ENCODE results near the gene ABCB9. TPM values are rescaled to one million over a fixed set of nuclear protein-coding genes. Genes with fewer than 3 reads are reported as not detected.
A peak's percentile ranks its signal among the peaks of the same experiment; 100 is the strongest.

The ABCB9 gene
- total RNA-seq, 1 experiment from 2014 or later: 6.7 TPM

DNA sequence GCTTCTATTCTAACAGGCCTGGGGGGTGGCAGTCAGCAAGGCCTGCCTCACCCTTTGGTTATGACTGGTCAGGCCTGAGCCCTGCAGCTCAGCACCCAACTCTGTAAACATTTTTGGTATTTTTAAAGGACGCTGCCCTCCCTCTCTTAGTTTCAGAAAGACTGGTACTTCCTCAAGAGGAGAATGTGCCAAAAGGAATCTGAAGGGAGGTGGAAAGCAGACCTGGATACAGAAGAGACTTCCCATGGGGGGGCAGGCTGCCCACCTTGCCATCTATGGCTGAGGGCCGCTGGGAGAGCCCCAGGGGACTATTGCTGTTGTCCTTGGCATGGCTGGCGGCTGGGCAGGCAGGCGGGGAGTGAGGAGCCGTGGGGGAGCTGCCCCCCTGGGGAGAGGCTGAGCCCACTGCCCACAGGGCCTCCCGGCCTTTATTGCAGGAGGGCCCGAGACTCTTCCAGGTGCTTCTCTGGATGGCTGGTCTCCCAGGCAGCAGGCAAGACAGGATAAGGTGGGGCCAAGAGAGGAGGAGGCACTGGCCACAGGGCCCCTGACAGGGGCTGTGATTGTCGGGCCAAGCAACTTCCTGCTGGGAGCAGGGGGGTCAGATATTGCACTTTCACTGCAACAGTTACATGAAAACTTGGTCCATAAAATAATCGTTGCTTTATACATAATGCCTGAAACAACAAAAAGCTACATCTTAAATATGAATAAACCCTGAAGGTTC, 17.7 kb upstream of the ABCB9 start:
- TF ChIP-seq, protein P1, sequence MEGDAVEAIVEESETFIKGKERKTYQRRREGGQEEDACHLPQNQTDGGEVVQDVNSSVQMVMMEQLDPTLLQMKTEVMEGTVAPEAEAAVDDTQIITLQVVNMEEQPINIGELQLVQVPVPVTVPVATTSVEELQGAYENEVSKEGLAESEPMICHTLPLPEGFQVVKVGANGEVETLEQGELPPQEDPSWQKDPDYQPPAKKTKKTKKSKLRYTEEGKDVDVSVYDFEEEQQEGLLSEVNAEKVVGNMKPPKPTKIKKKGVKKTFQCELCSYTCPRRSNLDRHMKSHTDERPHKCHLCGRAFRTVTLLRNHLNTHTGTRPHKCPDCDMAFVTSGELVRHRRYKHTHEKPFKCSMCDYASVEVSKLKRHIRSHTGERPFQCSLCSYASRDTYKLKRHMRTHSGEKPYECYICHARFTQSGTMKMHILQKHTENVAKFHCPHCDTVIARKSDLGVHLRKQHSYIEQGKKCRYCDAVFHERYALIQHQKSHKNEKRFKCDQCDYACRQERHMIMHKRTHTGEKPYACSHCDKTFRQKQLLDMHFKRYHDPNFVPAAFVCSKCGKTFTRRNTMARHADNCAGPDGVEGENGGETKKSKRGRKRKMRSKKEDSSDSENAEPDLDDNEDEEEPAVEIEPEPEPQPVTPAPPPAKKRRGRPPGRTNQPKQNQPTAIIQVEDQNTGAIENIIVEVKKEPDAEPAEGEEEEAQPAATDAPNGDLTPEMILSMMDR (IDR thresholded peaks at IDR 0.05; ENCODE audit: insufficient read depth in 1 of 2, low read depth in 1 of 2, low read length in 1 of 2, severe bottlenecking in 1 of 2, unreplicated experiment in 1 of 2): no peak
- intact Hi-C loops (cut with micrococcal nuclease; ENCODE audit: unreplicated experiment): loop anchor here (10.0 kb wide), 1 partner anchor 161 kb away; no protein-coding TSS in a partner anchor
- Mint-ChIP-seq H3K4me3 (ENCODE audit: unreplicated experiment) (no peak overlapping the region), H3K27ac (ENCODE audit: unreplicated experiment) (no peak overlapping the region), H3K27me3 (ENCODE audit: insufficient read depth, unreplicated experiment) (no peaks in the 10 kb centered on the region), H3K9me3 (ENCODE audit: unreplicated experiment) (no peaks in the 10 kb centered on the region), H3K36me3 (ENCODE audit: insufficient read depth, unreplicated experiment) (peaks cover 39% of the 10 kb centered on the region), H3K4me1 (ENCODE audit: low read depth, unreplicated experiment) (peaks cover 6% of the 10 kb centered on the region)
- Histone ChIP-seq H3K36me3 (ENCODE audit: control insufficient read depth, insufficient read depth, low read length) (no peaks in the 10 kb centered on the region), H3K4me3 (ENCODE audit: low read depth, low read length) (no peak overlapping the region), H3K9me3 (no peaks in the 10 kb centered on the region), H3K27me3 (replicated peaks; ENCODE audit: control insufficient read depth, insufficient read depth, low read length) (no peaks in the 10 kb centered on the region), H3K4me1 (peaks cover 6% of the 10 kb centered on the region; the same call in 1 of the 2 replicates)
- no peak for DNase-seq
- POLR2A ChIA-PET: no interaction called here
- CTCF ChIA-PET: no interaction called here
- BruUV-seq (replicated peaks): no TSS peak

DNA sequence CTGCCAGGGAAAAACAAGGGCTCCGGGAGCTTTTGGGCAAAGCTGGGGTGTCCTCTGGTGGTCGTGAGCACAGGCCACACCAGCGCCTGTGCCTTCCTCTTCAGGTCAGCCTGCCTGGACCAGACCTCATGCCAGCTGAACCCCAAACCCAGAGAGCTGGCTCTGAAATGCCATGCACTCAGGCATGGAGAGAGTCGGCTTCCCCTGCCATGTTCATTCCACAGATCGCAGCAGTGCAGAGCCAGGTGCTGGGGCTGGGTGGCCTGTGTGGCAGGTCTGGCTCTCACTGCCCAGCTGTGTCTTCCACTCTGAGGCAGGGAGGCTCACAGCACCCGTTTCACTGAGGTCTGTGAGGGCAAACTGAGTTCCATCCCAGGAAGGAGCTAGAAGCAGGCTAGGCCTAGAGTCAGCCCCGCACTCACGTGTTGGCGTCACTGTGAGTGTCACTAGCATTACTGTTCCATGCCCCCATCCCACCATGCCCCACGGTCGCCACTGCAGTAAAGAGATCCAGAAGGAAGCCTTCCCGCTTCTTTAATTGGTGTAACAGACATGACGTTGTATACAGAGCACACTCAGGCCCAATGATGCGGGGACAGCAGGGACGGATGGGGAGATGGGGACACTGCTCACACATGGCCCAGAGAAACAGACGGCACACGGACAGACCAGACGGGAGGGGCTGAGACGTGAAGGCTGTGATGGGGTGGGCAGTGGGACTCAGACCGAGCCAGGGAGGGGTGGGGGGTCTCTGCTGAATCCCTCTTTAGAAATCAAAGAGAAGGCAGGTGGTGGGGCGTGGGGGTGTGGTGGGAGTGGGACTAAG, 16.9 kb upstream of the ABCB9 start:
- Mint-ChIP-seq H3K4me1 (ENCODE audit: low read depth, unreplicated experiment) (peaks cover 6% of the 10 kb centered on the region), H3K27ac (ENCODE audit: unreplicated experiment) (no peak overlapping the region), H3K36me3 (ENCODE audit: insufficient read depth, unreplicated experiment) (peaks cover 43% of the 10 kb centered on the region), H3K9me3 (ENCODE audit: unreplicated experiment) (no peaks in the 10 kb centered on the region), H3K27me3 (ENCODE audit: insufficient read depth, unreplicated experiment) (no peaks in the 10 kb centered on the region), H3K4me3 (ENCODE audit: unreplicated experiment) (no peak overlapping the region)
- no peaks in the 10 kb centered on the region for H3K36me3 ChIP-seq (ENCODE audit: control insufficient read depth, insufficient read depth, low read length)
- H3K9me3 ChIP-seq: no peaks in the 10 kb centered on the region
- DNase-seq: no peak
- peaks cover 6% of the 10 kb centered on the region; the same call in 1 of the 2 replicates for H3K4me1 ChIP-seq
- no TSS peak for BruUV-seq (replicated peaks)
- TF ChIP-seq, protein P1 (IDR thresholded peaks at IDR 0.05; ENCODE audit: insufficient read depth in 1 of 2, low read depth in 1 of 2, low read length in 1 of 2, severe bottlenecking in 1 of 2, unreplicated experiment in 1 of 2): no peak
- ChIA-PET CTCF (no interaction called here), POLR2A (no interaction called here)
- H3K27me3 ChIP-seq (replicated peaks; ENCODE audit: control insufficient read depth, insufficient read depth, low read length): no peaks in the 10 kb centered on the region
- intact Hi-C loops (cut with micrococcal nuclease; ENCODE audit: unreplicated experiment): loop anchor here (10.0 kb wide), 1 partner anchor 162 kb away; no protein-coding TSS in a partner anchor
- no peak overlapping the region for H3K4me3 ChIP-seq (ENCODE audit: low read depth, low read length)

DNA sequence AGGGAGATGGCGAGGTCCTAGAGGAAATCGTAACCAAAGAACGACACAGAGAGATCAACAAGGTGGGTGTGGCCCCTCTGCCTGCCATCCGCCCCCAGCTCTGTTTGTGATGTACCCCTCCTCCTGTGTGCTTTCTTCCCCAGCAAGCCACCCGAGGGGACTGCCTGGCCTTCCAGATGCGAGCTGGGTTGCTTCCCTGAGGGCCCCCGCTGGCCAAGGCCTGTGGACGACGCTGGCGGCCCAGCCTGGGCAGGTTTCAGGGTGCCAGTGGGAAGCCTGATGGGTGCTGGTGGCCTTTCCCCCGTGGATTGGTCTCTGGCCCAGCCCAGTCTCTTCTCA, 16.2 kb upstream of the ABCB9 start:
- Mint-ChIP-seq H3K9me3 (ENCODE audit: unreplicated experiment) (no peaks in the 10 kb centered on the region), H3K4me3 (ENCODE audit: unreplicated experiment) (no peak overlapping the region), H3K27ac (ENCODE audit: unreplicated experiment) (no peak overlapping the region), H3K27me3 (ENCODE audit: insufficient read depth, unreplicated experiment) (no peaks in the 10 kb centered on the region), H3K36me3 (ENCODE audit: insufficient read depth, unreplicated experiment) (peaks cover 45% of the 10 kb centered on the region), H3K4me1 (ENCODE audit: low read depth, unreplicated experiment) (peaks cover 6% of the 10 kb centered on the region)
- Histone ChIP-seq H3K4me3 (ENCODE audit: low read depth, low read length) (no peak overlapping the region), H3K9me3 (no peaks in the 10 kb centered on the region), H3K36me3 (ENCODE audit: control insufficient read depth, insufficient read depth, low read length) (no peaks in the 10 kb centered on the region), H3K27me3 (replicated peaks; ENCODE audit: control insufficient read depth, insufficient read depth, low read length) (no peaks in the 10 kb centered on the region), H3K4me1 (peaks cover 6% of the 10 kb centered on the region; the same call in 1 of the 2 replicates)
- DNase-seq: no peak
- TF ChIP-seq, protein P1 (IDR thresholded peaks at IDR 0.05; ENCODE audit: insufficient read depth in 1 of 2, low read depth in 1 of 2, low read length in 1 of 2, severe bottlenecking in 1 of 2, unreplicated experiment in 1 of 2): no peak
- CTCF ChIA-PET: no interaction called here
- BruUV-seq (replicated peaks): TSS peak; percentile 84
- POLR2A ChIA-PET: no interaction called here
- intact Hi-C loops (cut with micrococcal nuclease; ENCODE audit: unreplicated experiment): loop anchor here (10.0 kb wide), 1 partner anchor 162 kb away; no protein-coding TSS in a partner anchor
